NB4 (cell line): ENCODE data around the gene TRPC1.

ENCODE experiments used
- CTCF ChIP-seq: IDR thresholded peaks from one replicate; pipeline ENCODE4 v1.5.1; 2012; ENCODE audit warnings: low read depth, low read length
- MAX ChIP-seq: IDR thresholded peaks from 2 replicates; pipeline ENCODE4 v1.6.1; 2011; ENCODE audit warnings: low read depth, low read length
- MYC ChIP-seq: IDR thresholded peaks from 2 replicates; pipeline ENCODE4 v1.6.1; 2011; ENCODE audit warnings: low read depth, low read length
- POLR2A ChIP-seq: IDR thresholded peaks from 2 replicates; pipeline ENCODE4 v1.6.1; 2011; ENCODE audit warnings: mild to moderate bottlenecking; ENCODE audit not compliant: insufficient read length; ENCODE audit errors: extremely low read depth

DNA sequence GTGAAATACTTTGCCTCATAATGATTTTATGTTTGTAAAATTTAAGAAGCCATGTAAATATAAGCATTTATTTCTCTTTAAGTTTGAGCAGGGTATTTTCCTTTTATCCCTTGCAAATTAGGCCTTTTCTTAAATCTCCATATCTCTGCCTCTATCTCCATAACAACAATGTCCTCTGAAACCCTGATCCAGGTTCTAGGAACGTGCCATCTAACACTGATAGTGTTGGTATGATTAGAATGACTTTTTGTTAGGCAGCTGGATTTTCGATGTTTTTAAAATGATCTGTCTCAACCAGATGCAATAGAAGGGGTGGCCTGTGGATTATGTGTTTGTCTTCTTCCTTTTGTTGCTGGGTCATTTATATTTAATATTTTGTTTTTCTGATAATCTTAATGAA is 77.9 kb downstream of the TRPC1 start:
- TF ChIP-seq POLR2A = no peak
- no peak for TF ChIP-seq CTCF
- no peak for TF ChIP-seq MYC
- TF ChIP-seq MAX = no peak
